AML-193 (cell line): ENCODE measurements around the gene MUC13.

Source experiments
- DNase-seq, 2 experiments: peaks; one replicate each; lab custom pipeline; 2025; lab: John Stamatoyannopoulos, UW

MUC13 gene

GRCh38 chr3:124950026-124950425, 15.5 kb upstream of the MUC13 start:
- no peak for DNase-seq

- DNase-seq, result no peak
Observed at GRCh38 chr3:124942613-124943012, 8.1 kb upstream of the MUC13 start.

- DNase-seq, result no peak
Observed at GRCh38 chr3:124941771-124942170, 7.2 kb upstream of the MUC13 start.

- no peak for DNase-seq
Observed at GRCh38 chr3:124939661-124940060, 5.1 kb upstream of the MUC13 start.

- no peak for DNase-seq
Observed at GRCh38 chr3:124938896-124939295, 4.3 kb upstream of the MUC13 start.

GRCh38 chr3:124937049-124937448, 2.5 kb upstream of the MUC13 start:
- DNase-seq, result no peak

- no peak for DNase-seq
Observed at GRCh38 chr3:124935794-124936542, 1.4 kb upstream of the MUC13 start.

GRCh38 chr3:124935264-124935663, 713 bp upstream of the MUC13 start:
- no peak for DNase-seq

GRCh38 chr3:124928333-124929202, 6.0 kb downstream of the MUC13 start:
- DNase-seq, result peak; percentile 58 to 59

GRCh38 chr3:124927574-124928045, 6.9 kb downstream of the MUC13 start:
- no peak for DNase-seq

GRCh38 chr3:124926426-124927101, 8.0 kb downstream of the MUC13 start:
- DNase-seq, result no peak

GRCh38 chr3:124924741-124925140, 9.8 kb downstream of the MUC13 start:
- no peak for DNase-seq

- no peak for DNase-seq
Observed at GRCh38 chr3:124923833-124924232, 10.7 kb downstream of the MUC13 start.

- DNase-seq, result no peak
Observed at GRCh38 chr3:124920718-124921117, 13.8 kb downstream of the MUC13 start.

- DNase-seq, result no peak
Observed at GRCh38 chr3:124919756-124920155, 14.8 kb downstream of the MUC13 start.

- no peak for DNase-seq
Observed at GRCh38 chr3:124918524-124918923, 16.0 kb downstream of the MUC13 start.

- DNase-seq, result no peak
Observed at GRCh38 chr3:124916837-124917409, 17.6 kb downstream of the MUC13 start.

GRCh38 chr3:124915254-124915653, 19.3 kb downstream of the MUC13 start:
- no peak for DNase-seq

GRCh38 chr3:124907957-124908356, 26.6 kb downstream of the MUC13 start:
- DNase-seq, result no peak

- DNase-seq, result no peak
Observed at GRCh38 chr3:124904835-124905492, 29.6 kb downstream of the MUC13 start.
